CD4-positive, alpha-beta memory T cell (primary cell): ENCODE measurements around the gene HID1. TPM values are rescaled to one million over a fixed set of nuclear protein-coding genes. Genes with fewer than 3 reads are reported as not detected.
"Not testable (repeated sequence)": the region's sequence is repeated elsewhere in the genome, so short reads cannot be mapped to it uniquely, and the experiment has no call there.

Experiments
- CTCF ChIA-PET: fragments of 350-600 bp; sonication (Branson Sonifier 250); formaldehyde crosslinking; loops from one replicate; lab custom pipeline; 2021; ENCODE audit warnings: inconsistent platforms; ENCODE audit not compliant: partially characterized antibody; lab: Charles Lee
- POLR2A ChIA-PET: fragments of 350-600 bp; sonication (Branson Sonifier 250); formaldehyde crosslinking; loops from one replicate; lab custom pipeline; 2021; ENCODE audit not compliant: partially characterized antibody; lab: Charles Lee
- DNase-seq, 5 donors: peaks; one replicate each; pipeline versions ENCODE4 v3.0.0 to v3.0.0-alpha.2; 2020 to 2022; ENCODE audit warnings: mixed read lengths in 1 of 5
- H3K27ac ChIP-seq: one replicate; pipeline ENCODE4 v1.7.0; 2013; ENCODE audit warnings: low read depth, low read length
- H3K27me3 ChIP-seq: 2 replicates; pipeline ENCODE4 v1.7.0; 2013; ENCODE audit warnings: mild to moderate bottlenecking, low read length, moderate library complexity; ENCODE audit not compliant: insufficient read depth
- H3K36me3 ChIP-seq: 2 replicates; pipeline ENCODE4 v1.7.0; 2013; ENCODE audit warnings: mild to moderate bottlenecking, low read length, moderate library complexity; ENCODE audit not compliant: insufficient read depth
- H3K4me1 ChIP-seq: 2 replicates; pipeline ENCODE4 v1.7.0; 2013; ENCODE audit warnings: mild to moderate bottlenecking, low read length, moderate library complexity; ENCODE audit not compliant: insufficient read depth
- H3K4me3 ChIP-seq, 2 donors: one replicate each; pipeline ENCODE4 v1.7.0; 2013; ENCODE audit warnings: low read length in 2 of 2, mild to moderate bottlenecking in 1 of 2
- H3K9me3 ChIP-seq, 2 donors: one replicate each; pipeline ENCODE4 v1.7.0; 2013; ENCODE audit warnings: low read length in 2 of 2, control low read depth in 1 of 2; ENCODE audit not compliant: control insufficient read depth in 1 of 2
- H3K27ac Mint-ChIP-seq, 7 donors: one replicate each; pipeline ENCODE4 v1.8.0; 2020 to 2021; ENCODE audit warnings: mixed read lengths in 7 of 7, mild to moderate bottlenecking in 6 of 7, inconsistent platforms in 3 of 7, moderate library complexity in 3 of 7
- H3K27me3 Mint-ChIP-seq, 2 donors: one replicate each; pipeline ENCODE4 v1.8.0; 2020 to 2021; ENCODE audit warnings: mixed read lengths in 2 of 2
- H3K36me3 Mint-ChIP-seq, 2 donors: one replicate each; pipeline ENCODE4 v1.8.0; 2020 to 2021; ENCODE audit warnings: mixed read lengths in 2 of 2, inconsistent platforms in 1 of 2, mild to moderate bottlenecking in 1 of 2
- H3K4me1 Mint-ChIP-seq, 4 donors: one replicate each; pipeline ENCODE4 v1.8.0; 2020 to 2021; ENCODE audit warnings: mixed read lengths in 4 of 4, mild to moderate bottlenecking in 1 of 4
- H3K4me3 Mint-ChIP-seq, 8 donors: one replicate each; pipeline ENCODE4 v1.8.0; 2020 to 2021; ENCODE audit warnings: mixed read lengths in 8 of 8, mild to moderate bottlenecking in 7 of 8, moderate library complexity in 6 of 8, inconsistent platforms in 3 of 8
- H3K9me3 Mint-ChIP-seq, 8 donors: one replicate each; pipeline ENCODE4 v1.8.0; 2020 to 2021; ENCODE audit warnings: mixed read lengths in 8 of 8, mild to moderate bottlenecking in 5 of 8, inconsistent platforms in 3 of 8, moderate library complexity in 1 of 8
- intact Hi-C: fragments of 100-400 bp; cut with micrococcal nuclease; formaldehyde crosslinking; loops from one replicate; pipeline ENCODE4 v1.15.1; 2023
- polyA plus RNA-seq, 2 donors: library from polyadenylated mRNA; unstranded; fragments of 300-500 nt; fragmentation: Illumina TruSeq; gene quantifications; one replicate each; pipeline ENCODE4 v1.2.3, GENCODE V29; 2021
- total RNA-seq, 2 experiments: library from RNA; stranded (reverse); gene quantifications; one replicate each; pipeline ENCODE4 v1.2.3, GENCODE V29; 2021

HID1 gene
- total and polyA plus RNA-seq, 4 experiments from 2014 or later, result 3.0 to 19.5 (median 11.3) TPM

- no peaks in the 10 kb centered on the region for H3K36me3 Mint-ChIP-seq
- H3K27me3 ChIP-seq, result peaks cover 1% of the 10 kb centered on the region
- DNase-seq, result no peak
- ChIA-PET CTCF (interaction anchor here (0.6 kb wide), 1 partner anchor 246 kb away, joined by 3 read pairs; no protein-coding TSS in a partner anchor), POLR2A (no interaction called here)
- H3K27ac ChIP-seq, result no peak overlapping the region
- H3K9me3 Mint-ChIP-seq, result peaks cover 0 to 2% (median 0%) of the 10 kb centered on the region in 8 donors
- H3K36me3 ChIP-seq, result no peaks in the 10 kb centered on the region
- no peak overlapping the region for H3K4me3 Mint-ChIP-seq
- H3K9me3 ChIP-seq, result no peaks in the 10 kb centered on the region
- H3K27me3 Mint-ChIP-seq, result peaks cover 5 to 17% of the 10 kb centered on the region in 2 donors
- no peak overlapping the region for H3K4me3 ChIP-seq
- no peak overlapping the region for H3K27ac Mint-ChIP-seq
- intact Hi-C loops, result no loop called here
- H3K4me1 Mint-ChIP-seq, result peaks cover 0 to 2% (median 0%) of the 10 kb centered on the region in 4 donors
- no peaks in the 10 kb centered on the region for H3K4me1 ChIP-seq
Observed at GRCh38 chr17:74916136-74916850, 56.3 kb downstream of the HID1 start.

GRCh38 chr17:74911423-74911822 is 61.1 kb downstream of the HID1 start:
- H3K27ac ChIP-seq, DNase-seq, H3K36me3 ChIP-seq, H3K4me1 Mint-ChIP-seq, H3K4me1 ChIP-seq, H3K4me3 Mint-ChIP-seq, H3K27me3 Mint-ChIP-seq, intact Hi-C loops, CTCF ChIA-PET, H3K9me3 Mint-ChIP-seq, H3K9me3 ChIP-seq, H3K27ac Mint-ChIP-seq, H3K4me3 ChIP-seq, H3K36me3 Mint-ChIP-seq, H3K27me3 ChIP-seq, POLR2A ChIA-PET: not testable (repeated sequence)

- H3K27ac ChIP-seq, H3K4me1 Mint-ChIP-seq, DNase-seq, intact Hi-C loops, H3K4me1 ChIP-seq, POLR2A ChIA-PET, H3K36me3 ChIP-seq, H3K27me3 ChIP-seq, H3K27ac Mint-ChIP-seq, H3K27me3 Mint-ChIP-seq, H3K4me3 Mint-ChIP-seq, H3K4me3 ChIP-seq, H3K9me3 Mint-ChIP-seq, H3K36me3 Mint-ChIP-seq, CTCF ChIA-PET, H3K9me3 ChIP-seq: not testable (repeated sequence)
Observed at GRCh38 chr17:74909097-74909496, 63.5 kb downstream of the HID1 start.

- Mint-ChIP-seq H3K4me1 (peaks cover 0 to 3% (median 2%) of the 10 kb centered on the region in 4 donors), H3K27ac (no peak overlapping the region), H3K9me3 (no peaks in the 10 kb centered on the region), H3K27me3 (peaks cover 2 to 3% of the 10 kb centered on the region in 2 donors), H3K4me3 (no peak overlapping the region), H3K36me3 (no peaks in the 10 kb centered on the region)
- ChIA-PET CTCF (no interaction called here), POLR2A (no interaction called here)
- no peak for DNase-seq
- H3K27ac ChIP-seq, result no peak overlapping the region
- H3K4me3 ChIP-seq, result no peak overlapping the region
- H3K36me3 ChIP-seq, result no peaks in the 10 kb centered on the region
- intact Hi-C loops, result no loop called here
- H3K4me1 ChIP-seq, result no peaks in the 10 kb centered on the region
- H3K27me3 ChIP-seq, result no peaks in the 10 kb centered on the region
- no peaks in the 10 kb centered on the region for H3K9me3 ChIP-seq
Observed at GRCh38 chr17:74907012-74907411, 65.5 kb downstream of the HID1 start.

GRCh38 chr17:74906214-74906793 is 66.3 kb downstream of the HID1 start:
- H3K36me3 ChIP-seq, H3K27me3 Mint-ChIP-seq, H3K36me3 Mint-ChIP-seq, H3K27ac ChIP-seq, POLR2A ChIA-PET, H3K4me3 ChIP-seq, H3K4me1 ChIP-seq, H3K9me3 Mint-ChIP-seq, intact Hi-C loops, DNase-seq, H3K9me3 ChIP-seq, H3K27me3 ChIP-seq, H3K4me3 Mint-ChIP-seq, H3K4me1 Mint-ChIP-seq, CTCF ChIA-PET: not testable (repeated sequence)
- H3K27ac Mint-ChIP-seq, result peak overlapping the region in 1 of 7 donors; percentile 7

- DNase-seq, result no peak
- Mint-ChIP-seq H3K36me3 (no peaks in the 10 kb centered on the region), H3K4me3 (no peak overlapping the region), H3K27me3 (peaks cover 10% of the 10 kb centered on the region in 2 donors), H3K27ac (no peak overlapping the region), H3K4me1 (peaks cover 0 to 3% (median 2%) of the 10 kb centered on the region in 4 donors), H3K9me3 (no peaks in the 10 kb centered on the region)
- Histone ChIP-seq H3K4me1 (no peaks in the 10 kb centered on the region), H3K9me3 (no peaks in the 10 kb centered on the region), H3K27ac (no peak overlapping the region), H3K4me3 (no peak overlapping the region), H3K36me3 (no peaks in the 10 kb centered on the region), H3K27me3 (no peaks in the 10 kb centered on the region)
- ChIA-PET POLR2A (no interaction called here), CTCF (no interaction called here)
- intact Hi-C loops, result no loop called here
Observed at GRCh38 chr17:74904687-74905409, 67.7 kb downstream of the HID1 start.

GRCh38 chr17:74903671-74904070 is 68.9 kb downstream of the HID1 start:
- Mint-ChIP-seq H3K27ac (no peak overlapping the region), H3K36me3 (no peaks in the 10 kb centered on the region), H3K9me3 (no peaks in the 10 kb centered on the region), H3K27me3 (peaks cover 12 to 16% of the 10 kb centered on the region in 2 donors), H3K4me1 (peaks cover 0 to 3% (median 2%) of the 10 kb centered on the region in 4 donors), H3K4me3 (no peak overlapping the region)
- Histone ChIP-seq H3K4me3 (no peak overlapping the region), H3K4me1 (no peaks in the 10 kb centered on the region), H3K9me3 (no peaks in the 10 kb centered on the region), H3K27ac (no peak overlapping the region), H3K36me3 (no peaks in the 10 kb centered on the region), H3K27me3 (no peaks in the 10 kb centered on the region)
- ChIA-PET POLR2A (no interaction called here), CTCF (no interaction called here)
- no peak for DNase-seq
- intact Hi-C loops, result no loop called here
